ENCODE measurements around the gene APOBEC3F.
"Not testable (repeated sequence)": the region's sequence is repeated elsewhere in the genome, so short reads cannot be mapped to it uniquely, and the experiment has no call there.

GRCh38 chr22:39077026-39077840 lies 36.6 kb downstream of the APOBEC3F start, which contains the start of gene APOBEC3G:
- TF ChIP-seq CTCF (IDR thresholded peaks at IDR 0.05; ENCODE audit: insufficient read depth, low read length, poor library complexity, severe bottlenecking); EZH2phosphoT487 (conservative IDR thresholded peaks at IDR 0.05; ENCODE audit: low read length): not testable (repeated sequence)
